SU-DHL-6 (cell line): Measurements from ENCODE around the gene ZNF618.

Experiments used
- H2AFZ ChIP-seq: fragments of 200-600 bp; sonication (generic); 2 replicates; pipeline ENCODE4 v1.6.1; 2014; ENCODE audit warnings: low read depth, mild to moderate bottlenecking, moderate library complexity, mixed read lengths, antibody characterized with exemption, low read length; ENCODE audit not compliant: severe bottlenecking
- H3F3A ChIP-seq: fragments of 200-600 bp; shearing (Covaris generic); 2 replicates; pipeline ENCODE4 v1.6.0; 2016; ENCODE audit warnings: antibody characterized with exemption, mild to moderate bottlenecking; ENCODE audit not compliant: insufficient read depth
- H3K27ac ChIP-seq: fragments of 200-600 bp; sonication (generic); 2 replicates; pipeline ENCODE4 v1.5.1; 2016; ENCODE audit warnings: low read depth, mild to moderate bottlenecking, low read length, moderate library complexity, mixed read lengths
- H3K27me3 ChIP-seq: fragments of 200-600 bp; sonication (generic), shearing (Covaris generic); 2 replicates; pipeline ENCODE4 v1.6.0; 2014; ENCODE audit warnings: mild to moderate bottlenecking, low read length
- H3K36me3 ChIP-seq: fragments of 200-600 bp; sonication (generic); 2 replicates; pipeline ENCODE4 v1.6.1; 2014; ENCODE audit warnings: mild to moderate bottlenecking, low read length, mixed read lengths
- H3K4me2 ChIP-seq: fragments of 300-600, 200-600 bp; shearing (Covaris generic), sonication (generic); 2 replicates; pipeline ENCODE4 v1.6.0; 2014; ENCODE audit warnings: low read length, low read depth, mild to moderate bottlenecking; ENCODE audit not compliant: poor library complexity, severe bottlenecking
- H3K4me3 ChIP-seq: fragments of 200-600 bp; sonication (generic); 2 replicates; pipeline ENCODE4 v1.5.1; 2014; ENCODE audit warnings: antibody characterized with exemption, low read length, mild to moderate bottlenecking, mixed read lengths; ENCODE audit not compliant: insufficient read depth, poor library complexity, severe bottlenecking
- H3K79me2 ChIP-seq: fragments of 200-600 bp; sonication (generic); 2 replicates; pipeline ENCODE4 v1.6.1; 2014; ENCODE audit warnings: mild to moderate bottlenecking, low read length, moderate library complexity; ENCODE audit not compliant: insufficient read depth
- H3K9ac ChIP-seq: fragments of 200-600 bp; sonication (generic); 2 replicates; pipeline ENCODE4 v1.7.0; 2014; ENCODE audit warnings: mild to moderate bottlenecking, low read length
- H3K9me2 ChIP-seq: fragments of 200-600 bp; sonication (generic); replicated peaks from 2 replicates; pipeline ENCODE4 v1.6.1; 2014; ENCODE audit warnings: low read length; ENCODE audit not compliant: insufficient read depth
- H3K9me3 ChIP-seq: fragments of 200-600 bp; sonication (generic); 2 replicates; pipeline ENCODE4 v1.6.1; 2014; ENCODE audit warnings: low read length, mixed read lengths; ENCODE audit not compliant: insufficient read depth
- H4K20me1 ChIP-seq: fragments of 200-600 bp; sonication (generic); 2 replicates; pipeline ENCODE4 v1.6.1; 2014; ENCODE audit warnings: low read depth, mild to moderate bottlenecking, antibody characterized with exemption, low read length, moderate library complexity, mixed read lengths
- CTCF ChIP-seq: fragments of 200-600 bp; sonication (generic); IDR thresholded peaks from one replicate; pipeline ENCODE4 v1.5.1; 2017; ENCODE audit warnings: antibody characterized with exemption, mild to moderate bottlenecking, low read length, moderate library complexity; ENCODE audit not compliant: insufficient read depth, poor library complexity, severe bottlenecking
- EZH2phosphoT487 ChIP-seq: fragments of 200-600 bp; sonication (generic), shearing (Covaris generic); conservative IDR thresholded peaks from 2 replicates; pipeline ENCODE4 v1.6.1; 2018; ENCODE audit warnings: mild to moderate bottlenecking, antibody characterized with exemption, low read length, moderate library complexity, mixed read lengths

The ZNF618 gene

GRCh38 chr9:113992276-113992951 lies 116.3 kb downstream of the ZNF618 start:
- H3K79me2 ChIP-seq, result no peaks in the 10 kb centered on the region
- no peak overlapping the region for H3K4me2 ChIP-seq
- H4K20me1 ChIP-seq, result no peaks in the 10 kb centered on the region
- no peak overlapping the region for H3K27ac ChIP-seq
- no peaks in the 10 kb centered on the region for H3K9me2 ChIP-seq
- TF ChIP-seq CTCF (no peak), EZH2phosphoT487 (no peak)
- H3K4me3 ChIP-seq, result no peak overlapping the region
- no peaks in the 10 kb centered on the region for H3K27me3 ChIP-seq
- H3K9ac ChIP-seq, result no peak overlapping the region
- no peaks in the 10 kb centered on the region for H3F3A ChIP-seq
- H3K36me3 ChIP-seq, result no peaks in the 10 kb centered on the region
- H3K9me3 ChIP-seq, result no peaks in the 10 kb centered on the region
- no peak overlapping the region for H2AFZ ChIP-seq

- TF ChIP-seq EZH2phosphoT487 (no peak), CTCF (no peak)
- H3K36me3 ChIP-seq, result no peaks in the 10 kb centered on the region
- H4K20me1 ChIP-seq, result no peaks in the 10 kb centered on the region
- no peak overlapping the region for H3K27ac ChIP-seq
- H3K4me3 ChIP-seq, result no peak overlapping the region
- H2AFZ ChIP-seq, result no peak overlapping the region
- H3K79me2 ChIP-seq, result no peaks in the 10 kb centered on the region
- H3K9me2 ChIP-seq, result no peaks in the 10 kb centered on the region
- H3K9ac ChIP-seq, result no peak overlapping the region
- no peaks in the 10 kb centered on the region for H3F3A ChIP-seq
- H3K4me2 ChIP-seq, result no peak overlapping the region
- no peaks in the 10 kb centered on the region for H3K9me3 ChIP-seq
- no peaks in the 10 kb centered on the region for H3K27me3 ChIP-seq
Observed at GRCh38 chr9:113992994-113993393, 116.9 kb downstream of the ZNF618 start.

- no peak overlapping the region for H3K4me2 ChIP-seq
- H2AFZ ChIP-seq, result no peak overlapping the region
- no peak overlapping the region for H3K27ac ChIP-seq
- H3K9ac ChIP-seq, result no peak overlapping the region
- no peaks in the 10 kb centered on the region for H4K20me1 ChIP-seq
- no peaks in the 10 kb centered on the region for H3K9me3 ChIP-seq
- no peaks in the 10 kb centered on the region for H3K27me3 ChIP-seq
- H3K36me3 ChIP-seq, result no peaks in the 10 kb centered on the region
- H3K4me3 ChIP-seq, result no peak overlapping the region
- no peaks in the 10 kb centered on the region for H3F3A ChIP-seq
- no peaks in the 10 kb centered on the region for H3K9me2 ChIP-seq
- no peak for TF ChIP-seq EZH2phosphoT487
- no peak for TF ChIP-seq CTCF
- no peaks in the 10 kb centered on the region for H3K79me2 ChIP-seq
Observed at GRCh38 chr9:113993838-113994540, 117.9 kb downstream of the ZNF618 start.
